B cell (primary cell): ENCODE results near the gene TMEM163. TPM values are rescaled to one million over a fixed set of nuclear protein-coding genes. Genes with fewer than 3 reads are reported as not detected.

Experiments
- ATAC-seq: fragments of 200-7000 bp; cut with Tn5 transposase; one replicate; pipeline ENCODE4 v1.10.0; 2021; ENCODE audit warnings: low read depth, mild to moderate bottlenecking, moderate number of reproducible peaks, moderate library complexity
- CTCF ChIA-PET: fragments of 350-600 bp; sonication (Branson Sonifier 250); formaldehyde crosslinking; loops from one replicate; lab custom pipeline; 2021; ENCODE audit warnings: antibody characterized with exemption, inconsistent platforms; lab: Charles Lee
- POLR2A ChIA-PET: fragments of 350-600 bp; sonication (Branson Sonifier 250); formaldehyde crosslinking; loops from one replicate; lab custom pipeline; 2021; ENCODE audit warnings: antibody characterized with exemption; lab: Charles Lee
- DNase-seq: peaks from one replicate; pipeline ENCODE4 v3.0.0; 2013
- H2AFZ ChIP-seq: 2 replicates; pipeline ENCODE4 v1.6.1; 2012; ENCODE audit warnings: mild to moderate bottlenecking, low read depth, low read length; ENCODE audit not compliant: insufficient read depth, poor library complexity, severe bottlenecking
- H3K27ac ChIP-seq, 2 donors: 1 replicate in 1 of 2; 2 replicates in 1 of 2; pipeline ENCODE4 v1.5.1; 2012 to 2013; ENCODE audit warnings: low read length in 2 of 2, mild to moderate bottlenecking in 2 of 2, moderate library complexity in 1 of 2
- H3K27me3 ChIP-seq, 4 experiments: fragments of 200-600 bp in 1 of 4; sonication (generic) in 1 of 4; replicated peaks in 1 of 4; 1 replicate in 2 of 4; 2 replicates in 2 of 4; pipeline versions ENCODE4 v1.6.1 to v1.7.0; 2013 to 2016; ENCODE audit warnings: low read length in 3 of 4, mild to moderate bottlenecking in 2 of 4, mixed read lengths in 1 of 4, moderate library complexity in 1 of 4; ENCODE audit not compliant: insufficient read depth in 4 of 4, control insufficient read depth in 3 of 4; ENCODE audit errors: control extremely low read depth in 1 of 4
- H3K36me3 ChIP-seq, 2 experiments: replicated peaks in 1 of 2; 1 replicate in 1 of 2; 2 replicates in 1 of 2; pipeline versions ENCODE4 v1.6.1 to v1.7.1; 2013; ENCODE audit warnings: low read length in 1 of 2; ENCODE audit not compliant: insufficient read depth in 2 of 2, control insufficient read depth in 1 of 2; ENCODE audit errors: control extremely low read depth in 1 of 2, extremely low read depth in 1 of 2
- H3K4me1 ChIP-seq, 2 donors: fragments of 200-600 bp in 1 of 2; sonication (generic) in 1 of 2; 1 replicate in 1 of 2; 2 replicates in 1 of 2; pipeline versions ENCODE4 v1.5.1 to v1.6.1; 2013 to 2017; ENCODE audit warnings: low read length in 2 of 2; ENCODE audit not compliant: control insufficient read depth in 2 of 2, insufficient read depth in 2 of 2
- H3K4me2 ChIP-seq: replicated peaks from 2 replicates; pipeline ENCODE3; 2012; ENCODE audit warnings: mild to moderate bottlenecking, low read depth, low read length; ENCODE audit not compliant: poor library complexity, severe bottlenecking
- H3K4me3 ChIP-seq, 5 experiments: fragments of 200-600 bp in 1 of 5; sonication (generic) in 1 of 5; 1 replicate in 3 of 5; 2 replicates in 2 of 5; pipeline versions ENCODE4 v1.5.1 to v1.7.0; 2011 to 2016; ENCODE audit warnings: low read length in 4 of 5, mild to moderate bottlenecking in 4 of 5, low read depth in 2 of 5, control low read depth in 1 of 5, moderate library complexity in 1 of 5; ENCODE audit not compliant: insufficient read depth in 1 of 5; ENCODE audit errors: control extremely low read depth in 1 of 5, extremely low read depth in 1 of 5
- H3K79me2 ChIP-seq: fragments of 200-600 bp; sonication (generic); one replicate; pipeline ENCODE4 v1.6.0; 2016; ENCODE audit warnings: low read length; ENCODE audit not compliant: control insufficient read depth, insufficient read depth
- H3K9ac ChIP-seq: fragments of 200-600 bp; sonication (generic); 2 replicates; pipeline ENCODE4 v1.6.1; 2017; ENCODE audit warnings: mild to moderate bottlenecking, low read length, moderate library complexity
- H3K9me3 ChIP-seq, 3 donors: one replicate each; pipeline versions ENCODE4 v1.6.1 to v1.7.1; 2013; ENCODE audit warnings: low read length in 2 of 3; ENCODE audit not compliant: control insufficient read depth in 2 of 3, insufficient read depth in 1 of 3; ENCODE audit errors: control extremely low read depth in 1 of 3
- H4K20me1 ChIP-seq: 2 replicates; pipeline ENCODE4 v1.6.0; 2012; ENCODE audit warnings: mild to moderate bottlenecking, low read length; ENCODE audit not compliant: insufficient read depth, control insufficient read depth, poor library complexity, severe bottlenecking
- H3K27ac Mint-ChIP-seq: one replicate; pipeline ENCODE4 v1.8.0; 2021; ENCODE audit warnings: mixed read lengths
- H3K27me3 Mint-ChIP-seq: one replicate; pipeline ENCODE4 v1.8.0; 2021; ENCODE audit warnings: mixed read lengths
- H3K4me1 Mint-ChIP-seq: one replicate; pipeline ENCODE4 v1.8.0; 2021; ENCODE audit warnings: mixed read lengths
- H3K4me3 Mint-ChIP-seq: one replicate; pipeline ENCODE4 v1.8.0; 2021; ENCODE audit warnings: mixed read lengths
- H3K9me3 Mint-ChIP-seq: one replicate; pipeline ENCODE4 v1.8.0; 2022; ENCODE audit warnings: mixed read lengths; ENCODE audit not compliant: insufficient read depth
- EZH2 ChIP-seq: IDR thresholded peaks from 2 replicates; pipeline ENCODE4 v1.6.1; 2012; ENCODE audit warnings: borderline replicate concordance, low read depth, mild to moderate bottlenecking, moderate library complexity, low read length; ENCODE audit not compliant: insufficient read depth, poor library complexity, severe bottlenecking
- WGBS: methylation state at CpG from one replicate; pipeline ENCODE4 v1.1.5; 2013; ENCODE audit warnings: missing lambda C conversion rate; ENCODE audit not compliant: insufficient coverage; 5-methylcytosine and 5-hydroxymethylcytosine counted together
- intact Hi-C: fragments of 100-400 bp; cut with micrococcal nuclease; formaldehyde crosslinking; loops from one replicate; pipeline ENCODE4 v1.10.0; 2022
- polyA plus RNA-seq: library from polyadenylated mRNA; depleted of rRNA; stranded (reverse); fragments of >200 nt; gene quantifications from 2 replicates; pipeline ENCODE4 v1.2.3, GENCODE V29; 2012
- total RNA-seq, 2 donors: library from RNA; stranded (reverse); fragments of 120-200 nt in 1 of 2; gene quantifications; 1 replicate in 1 of 2; 2 replicates in 1 of 2; pipeline versions ENCODE4 v1.2.3 to v1.2.4, GENCODE V29; 2013 to 2022
- TF ChIP-seq, protein P1 (sequence below): fragments of 200-600 bp; IDR thresholded peaks from one replicate; pipeline ENCODE4 v1.8.0; 2022; ENCODE audit warnings: antibody characterized with exemption, mild to moderate bottlenecking

Gene TMEM163
- total and polyA plus RNA-seq, 2 donors (not counting 1 experiment from before 2014, with no cell fraction given) = 2.6 to 5.6 TPM

DNA sequence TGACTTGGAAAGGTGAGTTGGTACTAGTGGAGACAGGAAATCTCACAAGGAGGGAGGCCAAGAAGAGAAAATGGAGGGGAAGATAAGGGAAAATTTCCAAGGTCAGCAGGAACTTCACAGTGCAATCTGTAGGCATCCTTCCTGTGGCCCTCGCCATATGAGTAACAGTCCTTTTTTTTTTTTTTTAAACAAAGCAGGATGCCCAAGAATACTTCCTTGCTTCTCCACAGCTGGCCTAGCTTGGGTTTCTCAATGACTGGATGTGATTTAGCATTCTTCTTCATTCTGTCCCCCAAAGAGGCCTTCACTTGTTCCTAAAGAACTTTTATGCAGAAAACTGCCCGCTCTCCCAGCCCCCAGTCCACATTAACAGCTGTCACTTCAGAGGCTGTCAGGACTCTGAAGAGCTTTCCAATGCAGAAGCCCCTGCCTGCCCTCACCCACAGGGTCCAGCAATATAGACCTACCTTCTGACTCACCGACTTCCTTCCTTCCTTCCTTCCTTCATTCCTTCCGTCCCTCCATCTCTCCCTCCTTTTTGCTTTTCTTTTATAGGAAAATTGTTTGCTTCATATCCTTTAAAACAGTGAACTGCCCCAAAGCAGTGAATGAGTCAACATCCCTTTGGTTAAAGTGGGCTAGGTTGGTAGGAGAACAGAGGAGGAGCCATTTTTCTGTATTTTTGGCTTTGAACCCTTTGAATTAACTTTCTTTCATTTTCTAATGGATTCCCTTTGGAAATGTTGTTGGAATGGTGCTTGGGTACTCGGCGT is 292.9 kb downstream of the TMEM163 start:
- peaks cover 12 to 91% of the 10 kb centered on the region in 2 experiments for H3K36me3 ChIP-seq

More for the DNA sequence above, 292.9 kb downstream of the TMEM163 start:
- Histone ChIP-seq H3K27me3 (no peaks in the 10 kb centered on the region), H3K9ac (no peak overlapping the region), H3K4me1 (no peaks in the 10 kb centered on the region), H3K27ac (no peak overlapping the region), H3K4me3 (no peak overlapping the region), H4K20me1 (peaks cover 33% of the 10 kb centered on the region), H3K4me2 (no peak overlapping the region), H3K9me3 (no peaks in the 10 kb centered on the region), H3K79me2 (peaks cover 42% of the 10 kb centered on the region), H2AFZ (no peak overlapping the region)
- Mint-ChIP-seq H3K4me3 (no peak overlapping the region), H3K27ac (peak overlapping the region; percentile 44), H3K27me3 (no peaks in the 10 kb centered on the region), H3K9me3 (no peaks in the 10 kb centered on the region), H3K4me1 (no peaks in the 10 kb centered on the region)
- TF ChIP-seq, protein P1, sequence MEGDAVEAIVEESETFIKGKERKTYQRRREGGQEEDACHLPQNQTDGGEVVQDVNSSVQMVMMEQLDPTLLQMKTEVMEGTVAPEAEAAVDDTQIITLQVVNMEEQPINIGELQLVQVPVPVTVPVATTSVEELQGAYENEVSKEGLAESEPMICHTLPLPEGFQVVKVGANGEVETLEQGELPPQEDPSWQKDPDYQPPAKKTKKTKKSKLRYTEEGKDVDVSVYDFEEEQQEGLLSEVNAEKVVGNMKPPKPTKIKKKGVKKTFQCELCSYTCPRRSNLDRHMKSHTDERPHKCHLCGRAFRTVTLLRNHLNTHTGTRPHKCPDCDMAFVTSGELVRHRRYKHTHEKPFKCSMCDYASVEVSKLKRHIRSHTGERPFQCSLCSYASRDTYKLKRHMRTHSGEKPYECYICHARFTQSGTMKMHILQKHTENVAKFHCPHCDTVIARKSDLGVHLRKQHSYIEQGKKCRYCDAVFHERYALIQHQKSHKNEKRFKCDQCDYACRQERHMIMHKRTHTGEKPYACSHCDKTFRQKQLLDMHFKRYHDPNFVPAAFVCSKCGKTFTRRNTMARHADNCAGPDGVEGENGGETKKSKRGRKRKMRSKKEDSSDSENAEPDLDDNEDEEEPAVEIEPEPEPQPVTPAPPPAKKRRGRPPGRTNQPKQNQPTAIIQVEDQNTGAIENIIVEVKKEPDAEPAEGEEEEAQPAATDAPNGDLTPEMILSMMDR = no peak
- no peak for TF ChIP-seq EZH2
- ATAC-seq = no peak
- WGBS = 94% methylated on average over 2 of the region's 6 CpGs
- DNase-seq = no peak
- intact Hi-C loops = no loop called here
- ChIA-PET CTCF (interaction anchor here (1.2 to 1.6 kb wide), 3 partner anchors 10 to 541 kb away, joined by 3 to 8 read pairs (median 6); no protein-coding TSS in a partner anchor), POLR2A (no interaction called here)
